GM23338 (cell line): ENCODE measurements around the gene GRK3. TPM values are rescaled to one million over a fixed set of nuclear protein-coding genes. Genes with fewer than 3 reads are reported as not detected.

Experiments used
- ATAC-seq: fragments of 200-7000 bp; cut with Tn5 transposase; 3 replicates; pipeline ENCODE4 v1.9.1; 2020
- DNase-seq: peaks from one replicate; pipeline ENCODE4 v3.0.0-alpha.2; 2015; ENCODE audit warnings: low spot score
- H2AFZ ChIP-seq: fragments of 200-600 bp; sonication (generic); 2 replicates; pipeline ENCODE4 v1.8.0; 2016; ENCODE audit warnings: antibody characterized with exemption, mild to moderate bottlenecking, moderate library complexity
- H3F3A ChIP-seq: fragments of 200-600 bp; sonication (generic); replicated peaks from 2 replicates; pipeline ENCODE4 v1.8.0; 2017; ENCODE audit warnings: antibody characterized with exemption, mixed run types, low read depth
- H3K27ac ChIP-seq: fragments of 200-600 bp; sonication (generic); 2 replicates; pipeline ENCODE4 v1.6.1; 2016; ENCODE audit warnings: low read depth
- H3K27me3 ChIP-seq: fragments of 200-600 bp; sonication (generic); 2 replicates; pipeline ENCODE4 v1.8.0; 2016; ENCODE audit warnings: mild to moderate bottlenecking, mixed run types, moderate library complexity; ENCODE audit not compliant: insufficient read depth
- H3K36me3 ChIP-seq: fragments of 200-600 bp; sonication (generic); 2 replicates; pipeline ENCODE4 v1.8.0; 2016; ENCODE audit warnings: mild to moderate bottlenecking; ENCODE audit not compliant: insufficient read depth
- H3K4me1 ChIP-seq: fragments of 200-600 bp; sonication (generic); 2 replicates; pipeline ENCODE4 v1.8.0; 2016; ENCODE audit warnings: mild to moderate bottlenecking, moderate library complexity; ENCODE audit not compliant: insufficient read depth
- H3K4me2 ChIP-seq: fragments of 200-600 bp; sonication (generic); 2 replicates; pipeline ENCODE4 v1.7.1; 2017; ENCODE audit warnings: mixed run types
- H3K4me3 ChIP-seq: fragments of 200-600 bp; sonication (generic); 2 replicates; pipeline ENCODE4 v1.6.1; 2016; ENCODE audit warnings: mixed run types
- H3K79me2 ChIP-seq: fragments of 200-600 bp; sonication (generic); replicated peaks from 2 replicates; pipeline ENCODE4 v1.8.0; 2017; ENCODE audit warnings: mild to moderate bottlenecking; ENCODE audit not compliant: insufficient read depth
- H3K9me2 ChIP-seq: fragments of 200-600 bp; sonication (generic); 2 replicates; pipeline ENCODE4 v1.8.0; 2017; ENCODE audit not compliant: insufficient read depth
- H4K20me1 ChIP-seq: fragments of 200-600 bp; sonication (generic); replicated peaks from 2 replicates; pipeline ENCODE4 v1.8.0; 2017; ENCODE audit warnings: mild to moderate bottlenecking; ENCODE audit not compliant: insufficient read depth
- H3K27ac Mint-ChIP-seq: 2 replicates; pipeline ENCODE4 v1.8.0; 2020; ENCODE audit warnings: inconsistent platforms, mild to moderate bottlenecking, moderate library complexity, mixed read lengths
- H3K27me3 Mint-ChIP-seq: 3 replicates; pipeline ENCODE4 v1.8.0; 2022; ENCODE audit warnings: low read depth, mild to moderate bottlenecking, moderate library complexity, mixed read lengths, inconsistent platforms; ENCODE audit not compliant: insufficient read depth, poor library complexity
- H3K36me3 Mint-ChIP-seq: 3 replicates; pipeline ENCODE4 v1.8.0; 2021; ENCODE audit warnings: low read depth, mild to moderate bottlenecking, inconsistent platforms, moderate library complexity, mixed read lengths
- H3K4me1 Mint-ChIP-seq: 3 replicates; pipeline ENCODE4 v1.8.0; 2020; ENCODE audit warnings: mild to moderate bottlenecking, inconsistent platforms, mixed read lengths
- H3K4me3 Mint-ChIP-seq: 3 replicates; pipeline ENCODE4 v1.8.0; 2021; ENCODE audit warnings: moderate library complexity, mild to moderate bottlenecking, inconsistent platforms, mixed read lengths
- H3K9me3 Mint-ChIP-seq: 3 replicates; pipeline ENCODE4 v1.8.0; 2020; ENCODE audit warnings: moderate library complexity, mild to moderate bottlenecking, inconsistent platforms, mixed read lengths
- EZH2phosphoT487 ChIP-seq: fragments of 200-600 bp; sonication (generic); IDR thresholded peaks from one replicate; pipeline ENCODE4 v1.8.1; 2018; ENCODE audit warnings: antibody characterized with exemption; ENCODE audit not compliant: unreplicated experiment
- JUNB ChIP-seq: IDR thresholded peaks from one replicate; pipeline ENCODE4 v1.6.1; 2016; ENCODE audit warnings: antibody characterized with exemption; ENCODE audit not compliant: unreplicated experiment
- NANOG ChIP-seq: IDR thresholded peaks from 2 replicates; pipeline ENCODE4 v1.6.1; 2016; ENCODE audit warnings: antibody characterized with exemption, borderline replicate concordance
- POLR2AphosphoS5 ChIP-seq: IDR thresholded peaks from 2 replicates; pipeline ENCODE4 v1.6.1; 2016; ENCODE audit warnings: antibody characterized with exemption, low read depth
- STAT1 ChIP-seq: IDR thresholded peaks from one replicate; pipeline ENCODE4 v1.6.1; 2016; ENCODE audit warnings: antibody characterized with exemption; ENCODE audit not compliant: unreplicated experiment
- ZNF331 ChIP-seq: fragments of 250-450 bp; sonication (Bioruptor Pico); IDR thresholded peaks from 2 replicates; pipeline ENCODE4 v1.5.0; 2020; ENCODE audit warnings: low read depth, mild to moderate bottlenecking, moderate library complexity
- polyA plus RNA-seq: library from polyadenylated mRNA; unstranded; fragments of >200 nt; fragmentation: Nextera tagmentation; extraction: Ambion mirVana; gene quantifications from 2 replicates; pipeline ENCODE4 v1.2.1, GENCODE V29; 2016
- total RNA-seq: library from RNA; depleted of rRNA; stranded (reverse); fragments of >200 nt; shearing (Covaris generic); gene quantifications from 2 replicates; pipeline ENCODE4 v1.2.3, GENCODE V29; 2014
- TF ChIP-seq, protein P1 (sequence below): fragments of 250-450 bp; sonication (Bioruptor Pico); IDR thresholded peaks from 2 replicates; pipeline ENCODE4 v1.5.0; 2020; ENCODE audit warnings: mild to moderate bottlenecking, moderate library complexity
- TF ChIP-seq, protein P2 (sequence below), 2 experiments: fragments of 200-600 bp in 1 of 2; sonication (generic) in 1 of 2; conservative IDR thresholded peaks; 2 replicates each; pipeline versions ENCODE4 v1.5.1 to v1.6.1; 2016 to 2017; ENCODE audit warnings: antibody characterized with exemption in 2 of 2, low read depth in 2 of 2, mild to moderate bottlenecking in 2 of 2, moderate library complexity in 1 of 2

GRK3 gene
- total and polyA plus RNA-seq, 2 experiments from 2014 or later: 6.0 to 25.3 TPM

DNA sequence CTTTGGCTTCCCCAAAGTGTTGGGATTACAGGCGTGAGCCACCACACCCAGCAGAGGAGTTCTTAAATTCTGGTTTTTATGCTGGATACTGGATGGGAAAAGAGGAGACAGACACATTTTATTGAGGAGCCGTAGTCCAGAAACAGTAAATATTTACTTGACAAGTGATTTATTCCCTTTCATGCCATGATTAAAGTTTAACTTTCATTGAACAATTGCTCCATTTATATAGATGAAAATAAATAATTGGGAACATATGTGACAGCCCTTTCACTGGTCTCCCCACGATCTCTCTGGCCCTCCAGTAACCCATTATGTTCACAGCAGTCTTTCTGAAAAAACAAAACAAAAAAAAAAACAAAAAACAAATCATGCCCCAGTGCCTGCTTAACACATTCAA is 19.3 kb upstream of the GRK3 start (continued):
- TF ChIP-seq, protein P1, sequence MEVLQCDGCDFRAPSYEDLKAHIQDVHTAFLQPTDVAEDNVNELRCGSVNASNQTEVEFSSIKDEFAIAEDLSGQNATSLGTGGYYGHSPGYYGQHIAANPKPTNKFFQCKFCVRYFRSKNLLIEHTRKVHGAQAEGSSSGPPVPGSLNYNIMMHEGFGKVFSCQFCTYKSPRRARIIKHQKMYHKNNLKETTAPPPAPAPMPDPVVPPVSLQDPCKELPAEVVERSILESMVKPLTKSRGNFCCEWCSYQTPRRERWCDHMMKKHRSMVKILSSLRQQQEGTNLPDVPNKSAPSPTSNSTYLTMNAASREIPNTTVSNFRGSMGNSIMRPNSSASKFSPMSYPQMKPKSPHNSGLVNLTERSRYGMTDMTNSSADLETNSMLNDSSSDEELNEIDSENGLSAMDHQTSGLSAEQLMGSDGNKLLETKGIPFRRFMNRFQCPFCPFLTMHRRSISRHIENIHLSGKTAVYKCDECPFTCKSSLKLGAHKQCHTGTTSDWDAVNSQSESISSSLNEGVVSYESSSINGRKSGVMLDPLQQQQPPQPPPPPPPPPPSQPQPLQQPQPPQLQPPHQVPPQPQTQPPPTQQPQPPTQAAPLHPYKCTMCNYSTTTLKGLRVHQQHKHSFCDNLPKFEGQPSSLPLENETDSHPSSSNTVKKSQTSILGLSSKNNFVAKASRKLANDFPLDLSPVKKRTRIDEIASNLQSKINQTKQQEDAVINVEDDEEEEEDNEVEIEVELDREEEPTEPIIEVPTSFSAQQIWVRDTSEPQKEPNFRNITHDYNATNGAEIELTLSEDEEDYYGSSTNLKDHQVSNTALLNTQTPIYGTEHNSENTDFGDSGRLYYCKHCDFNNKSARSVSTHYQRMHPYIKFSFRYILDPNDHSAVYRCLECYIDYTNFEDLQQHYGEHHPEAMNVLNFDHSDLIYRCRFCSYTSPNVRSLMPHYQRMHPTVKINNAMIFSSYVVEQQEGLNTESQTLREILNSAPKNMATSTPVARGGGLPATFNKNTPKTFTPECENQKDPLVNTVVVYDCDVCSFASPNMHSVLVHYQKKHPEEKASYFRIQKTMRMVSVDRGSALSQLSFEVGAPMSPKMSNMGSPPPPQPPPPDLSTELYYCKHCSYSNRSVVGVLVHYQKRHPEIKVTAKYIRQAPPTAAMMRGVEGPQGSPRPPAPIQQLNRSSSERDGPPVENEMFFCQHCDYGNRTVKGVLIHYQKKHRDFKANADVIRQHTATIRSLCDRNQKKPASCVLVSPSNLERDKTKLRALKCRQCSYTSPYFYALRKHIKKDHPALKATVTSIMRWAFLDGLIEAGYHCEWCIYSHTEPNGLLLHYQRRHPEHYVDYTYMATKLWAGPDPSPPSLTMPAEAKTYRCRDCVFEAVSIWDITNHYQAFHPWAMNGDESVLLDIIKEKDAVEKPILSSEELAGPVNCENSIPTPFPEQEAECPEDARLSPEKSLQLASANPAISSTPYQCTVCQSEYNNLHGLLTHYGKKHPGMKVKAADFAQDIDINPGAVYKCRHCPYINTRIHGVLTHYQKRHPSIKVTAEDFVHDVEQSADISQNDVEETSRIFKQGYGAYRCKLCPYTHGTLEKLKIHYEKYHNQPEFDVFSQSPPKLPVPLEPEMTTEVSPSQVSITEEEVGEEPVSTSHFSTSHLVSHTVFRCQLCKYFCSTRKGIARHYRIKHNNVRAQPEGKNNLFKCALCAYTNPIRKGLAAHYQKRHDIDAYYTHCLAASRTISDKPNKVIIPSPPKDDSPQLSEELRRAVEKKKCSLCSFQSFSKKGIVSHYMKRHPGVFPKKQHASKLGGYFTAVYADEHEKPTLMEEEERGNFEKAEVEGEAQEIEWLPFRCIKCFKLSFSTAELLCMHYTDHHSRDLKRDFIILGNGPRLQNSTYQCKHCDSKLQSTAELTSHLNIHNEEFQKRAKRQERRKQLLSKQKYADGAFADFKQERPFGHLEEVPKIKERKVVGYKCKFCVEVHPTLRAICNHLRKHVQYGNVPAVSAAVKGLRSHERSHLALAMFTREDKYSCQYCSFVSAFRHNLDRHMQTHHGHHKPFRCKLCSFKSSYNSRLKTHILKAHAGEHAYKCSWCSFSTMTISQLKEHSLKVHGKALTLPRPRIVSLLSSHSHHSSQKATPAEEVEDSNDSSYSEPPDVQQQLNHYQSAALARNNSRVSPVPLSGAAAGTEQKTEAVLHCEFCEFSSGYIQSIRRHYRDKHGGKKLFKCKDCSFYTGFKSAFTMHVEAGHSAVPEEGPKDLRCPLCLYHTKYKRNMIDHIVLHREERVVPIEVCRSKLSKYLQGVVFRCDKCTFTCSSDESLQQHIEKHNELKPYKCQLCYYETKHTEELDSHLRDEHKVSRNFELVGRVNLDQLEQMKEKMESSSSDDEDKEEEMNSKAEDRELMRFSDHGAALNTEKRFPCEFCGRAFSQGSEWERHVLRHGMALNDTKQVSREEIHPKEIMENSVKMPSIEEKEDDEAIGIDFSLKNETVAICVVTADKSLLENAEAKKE (CRISPR knock-in tag): no peak
- TF ChIP-seq EZH2phosphoT487: no peak
- TF ChIP-seq NANOG: no peak
- no peak for TF ChIP-seq POLR2AphosphoS5
- TF ChIP-seq, protein P2, sequence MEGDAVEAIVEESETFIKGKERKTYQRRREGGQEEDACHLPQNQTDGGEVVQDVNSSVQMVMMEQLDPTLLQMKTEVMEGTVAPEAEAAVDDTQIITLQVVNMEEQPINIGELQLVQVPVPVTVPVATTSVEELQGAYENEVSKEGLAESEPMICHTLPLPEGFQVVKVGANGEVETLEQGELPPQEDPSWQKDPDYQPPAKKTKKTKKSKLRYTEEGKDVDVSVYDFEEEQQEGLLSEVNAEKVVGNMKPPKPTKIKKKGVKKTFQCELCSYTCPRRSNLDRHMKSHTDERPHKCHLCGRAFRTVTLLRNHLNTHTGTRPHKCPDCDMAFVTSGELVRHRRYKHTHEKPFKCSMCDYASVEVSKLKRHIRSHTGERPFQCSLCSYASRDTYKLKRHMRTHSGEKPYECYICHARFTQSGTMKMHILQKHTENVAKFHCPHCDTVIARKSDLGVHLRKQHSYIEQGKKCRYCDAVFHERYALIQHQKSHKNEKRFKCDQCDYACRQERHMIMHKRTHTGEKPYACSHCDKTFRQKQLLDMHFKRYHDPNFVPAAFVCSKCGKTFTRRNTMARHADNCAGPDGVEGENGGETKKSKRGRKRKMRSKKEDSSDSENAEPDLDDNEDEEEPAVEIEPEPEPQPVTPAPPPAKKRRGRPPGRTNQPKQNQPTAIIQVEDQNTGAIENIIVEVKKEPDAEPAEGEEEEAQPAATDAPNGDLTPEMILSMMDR (conservative IDR thresholded peaks at IDR 0.05; ENCODE audit: low read depth in 2 of 2): no peak
- TF ChIP-seq STAT1: no peak
- no peak for TF ChIP-seq JUNB

DNA sequence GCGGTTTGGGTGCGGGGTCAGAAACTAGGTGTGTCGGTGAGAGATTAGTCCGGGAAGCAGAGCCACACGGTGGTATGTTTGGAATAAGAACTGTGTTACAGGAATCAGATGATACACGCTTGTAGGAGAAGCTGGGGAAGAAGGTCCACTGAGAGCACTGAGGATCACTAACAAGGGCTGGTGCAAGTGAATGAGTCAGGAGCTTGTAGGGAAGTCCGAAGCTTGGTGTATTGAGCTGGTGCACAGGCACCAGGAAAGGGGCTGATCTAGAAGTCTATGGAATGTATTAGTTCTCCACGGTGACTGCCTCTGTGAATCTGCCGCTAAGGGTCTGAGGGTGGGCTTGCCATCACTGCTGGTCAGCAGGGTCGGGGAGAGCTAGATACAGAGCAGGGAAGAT is 18.8 kb upstream of the GRK3 start:
- H3K27me3 ChIP-seq: no peaks in the 10 kb centered on the region
- no peak overlapping the region for H3K4me2 ChIP-seq
- no peak overlapping the region for H3K4me3 ChIP-seq
- no peak overlapping the region for H3K4me3 Mint-ChIP-seq
- H2AFZ ChIP-seq: no peak overlapping the region
- no peak overlapping the region for H3K27ac ChIP-seq
- 0 out of 3 replicates have a peak, but pooled peaks cover under 1% of the 10 kb centered on the region for H3K9me3 Mint-ChIP-seq
- TF ChIP-seq ZNF331: no peak
- TF ChIP-seq, protein P2 (conservative IDR thresholded peaks at IDR 0.05; ENCODE audit: low read depth in 2 of 2): no peak
- no peaks in the 10 kb centered on the region for H3K36me3 Mint-ChIP-seq
- no peaks in the 10 kb centered on the region for H3K9me2 ChIP-seq
- no peaks in the 10 kb centered on the region; the same call in 1 of the 2 replicates for H3K4me1 ChIP-seq
- no peak for DNase-seq
- no peaks in the 10 kb centered on the region for H3K79me2 ChIP-seq
- H3K27ac Mint-ChIP-seq: no peak overlapping the region
- H4K20me1 ChIP-seq: no peaks in the 10 kb centered on the region
- H3K36me3 ChIP-seq: no peaks in the 10 kb centered on the region
- ATAC-seq: no peak
- peaks cover 19% of the 10 kb centered on the region for H3K4me1 Mint-ChIP-seq
- peaks cover 2% of the 10 kb centered on the region for H3K27me3 Mint-ChIP-seq
- no peaks in the 10 kb centered on the region for H3F3A ChIP-seq
